DND-41 (cell line): Measurements from ENCODE around the gene FGF1.

Experiments used
- EZH2 ChIP-seq: IDR thresholded peaks from 3 replicates; pipeline ENCODE4 v1.6.1; 2012; ENCODE audit warnings: borderline replicate concordance, low read depth, mild to moderate bottlenecking, moderate library complexity, low read length, inconsistent platforms; ENCODE audit not compliant: severe bottlenecking
- TF ChIP-seq, protein P1 (sequence below): IDR thresholded peaks from 2 replicates; pipeline ENCODE4 v1.5.1; 2012; ENCODE audit warnings: borderline replicate concordance, low read length, moderate library complexity, mild to moderate bottlenecking; ENCODE audit not compliant: poor library complexity, severe bottlenecking; ENCODE audit errors: extremely low read depth

- TF ChIP-seq, protein P1, sequence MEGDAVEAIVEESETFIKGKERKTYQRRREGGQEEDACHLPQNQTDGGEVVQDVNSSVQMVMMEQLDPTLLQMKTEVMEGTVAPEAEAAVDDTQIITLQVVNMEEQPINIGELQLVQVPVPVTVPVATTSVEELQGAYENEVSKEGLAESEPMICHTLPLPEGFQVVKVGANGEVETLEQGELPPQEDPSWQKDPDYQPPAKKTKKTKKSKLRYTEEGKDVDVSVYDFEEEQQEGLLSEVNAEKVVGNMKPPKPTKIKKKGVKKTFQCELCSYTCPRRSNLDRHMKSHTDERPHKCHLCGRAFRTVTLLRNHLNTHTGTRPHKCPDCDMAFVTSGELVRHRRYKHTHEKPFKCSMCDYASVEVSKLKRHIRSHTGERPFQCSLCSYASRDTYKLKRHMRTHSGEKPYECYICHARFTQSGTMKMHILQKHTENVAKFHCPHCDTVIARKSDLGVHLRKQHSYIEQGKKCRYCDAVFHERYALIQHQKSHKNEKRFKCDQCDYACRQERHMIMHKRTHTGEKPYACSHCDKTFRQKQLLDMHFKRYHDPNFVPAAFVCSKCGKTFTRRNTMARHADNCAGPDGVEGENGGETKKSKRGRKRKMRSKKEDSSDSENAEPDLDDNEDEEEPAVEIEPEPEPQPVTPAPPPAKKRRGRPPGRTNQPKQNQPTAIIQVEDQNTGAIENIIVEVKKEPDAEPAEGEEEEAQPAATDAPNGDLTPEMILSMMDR = no peak
- TF ChIP-seq EZH2 = no peak
Measured at GRCh38 chr5:142634216-142635011, 51.5 kb downstream of the FGF1 start.
